ENCODE measurements around the gene DCC. TPM values are rescaled to one million over a fixed set of nuclear protein-coding genes. Genes with fewer than 3 reads are reported as not detected.

Gene DCC
- total RNA-seq, 4 donors from 2014 or later, result 0.94 TPM; not detected in 3

DNA sequence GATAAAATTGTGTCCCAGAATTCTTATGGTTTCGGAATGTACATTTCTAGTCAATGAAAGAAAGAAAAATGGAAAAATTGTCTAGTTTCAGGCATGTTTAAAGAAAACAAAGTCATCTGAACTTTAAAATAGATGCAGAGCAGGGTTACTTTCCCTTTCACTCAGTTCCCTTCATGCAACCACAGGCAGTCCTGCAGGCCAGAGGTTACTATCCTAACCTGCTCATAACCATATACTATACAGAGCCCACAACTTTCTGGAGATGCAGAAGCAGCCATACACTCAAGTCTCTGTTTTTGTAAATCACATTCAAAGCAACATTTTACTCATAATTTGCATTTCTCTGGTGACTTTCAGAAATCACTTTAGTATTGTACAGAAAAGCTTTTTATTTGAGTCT is 1194.2 kb downstream of the DCC start:
- Histone ChIP-seq H3K4me1 (no peaks in the 10 kb centered on the region), H3K36me3 (no peaks in the 10 kb centered on the region), H3K27ac (no peak overlapping the region), H3K9me3 (no peaks in the 10 kb centered on the region), H3K4me3 (replicated peaks in 1 of 3) (no peak overlapping the region), H3K27me3 (no peaks in the 10 kb centered on the region)
- DNase-seq, result no peak
- 93 to 95% methylated on average over 1 of the region's 1 CpG for WGBS, 2 donors
- TF ChIP-seq, protein P1, sequence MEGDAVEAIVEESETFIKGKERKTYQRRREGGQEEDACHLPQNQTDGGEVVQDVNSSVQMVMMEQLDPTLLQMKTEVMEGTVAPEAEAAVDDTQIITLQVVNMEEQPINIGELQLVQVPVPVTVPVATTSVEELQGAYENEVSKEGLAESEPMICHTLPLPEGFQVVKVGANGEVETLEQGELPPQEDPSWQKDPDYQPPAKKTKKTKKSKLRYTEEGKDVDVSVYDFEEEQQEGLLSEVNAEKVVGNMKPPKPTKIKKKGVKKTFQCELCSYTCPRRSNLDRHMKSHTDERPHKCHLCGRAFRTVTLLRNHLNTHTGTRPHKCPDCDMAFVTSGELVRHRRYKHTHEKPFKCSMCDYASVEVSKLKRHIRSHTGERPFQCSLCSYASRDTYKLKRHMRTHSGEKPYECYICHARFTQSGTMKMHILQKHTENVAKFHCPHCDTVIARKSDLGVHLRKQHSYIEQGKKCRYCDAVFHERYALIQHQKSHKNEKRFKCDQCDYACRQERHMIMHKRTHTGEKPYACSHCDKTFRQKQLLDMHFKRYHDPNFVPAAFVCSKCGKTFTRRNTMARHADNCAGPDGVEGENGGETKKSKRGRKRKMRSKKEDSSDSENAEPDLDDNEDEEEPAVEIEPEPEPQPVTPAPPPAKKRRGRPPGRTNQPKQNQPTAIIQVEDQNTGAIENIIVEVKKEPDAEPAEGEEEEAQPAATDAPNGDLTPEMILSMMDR (IDR thresholded peaks at IDR 0.05), result no peak
- TF ChIP-seq POLR2A (IDR thresholded peaks at IDR 0.05), result no peak
- intact Hi-C loops (cut with DNase I), result no loop called here

DNA sequence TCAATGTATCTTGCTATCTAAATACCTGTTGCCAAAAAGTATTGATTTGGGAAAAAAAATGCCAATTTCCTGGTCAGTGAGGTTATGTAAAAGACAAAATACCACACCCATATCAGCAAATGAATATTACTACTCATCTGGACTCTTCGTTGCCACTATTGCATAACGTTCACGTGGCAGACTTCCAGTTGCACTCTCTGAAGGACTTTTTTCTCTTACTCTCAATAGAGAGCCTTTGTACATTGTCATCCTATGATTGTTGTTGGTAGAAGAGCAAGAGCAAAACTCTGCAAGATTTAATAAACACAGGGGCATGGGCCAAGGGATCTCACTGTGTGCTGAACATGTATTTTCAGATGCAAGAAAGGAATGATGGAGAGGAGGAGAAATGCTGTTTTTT is 1194.7 kb downstream of the DCC start:
- Histone ChIP-seq H3K9me3 (no peaks in the 10 kb centered on the region), H3K27ac (no peak overlapping the region), H3K4me1 (no peaks in the 10 kb centered on the region), H3K27me3 (no peaks in the 10 kb centered on the region), H3K36me3 (no peaks in the 10 kb centered on the region), H3K4me3 (replicated peaks in 1 of 3) (no peak overlapping the region)
- TF ChIP-seq, protein P1 (IDR thresholded peaks at IDR 0.05), result no peak
- TF ChIP-seq POLR2A (IDR thresholded peaks at IDR 0.05), result no peak
- WGBS, 2 donors, result 23 to 26% methylated on average over 3 of the region's 3 CpGs
- intact Hi-C loops (cut with DNase I), result no loop called here
- DNase-seq, result peak; percentile 6 to 9

DNA sequence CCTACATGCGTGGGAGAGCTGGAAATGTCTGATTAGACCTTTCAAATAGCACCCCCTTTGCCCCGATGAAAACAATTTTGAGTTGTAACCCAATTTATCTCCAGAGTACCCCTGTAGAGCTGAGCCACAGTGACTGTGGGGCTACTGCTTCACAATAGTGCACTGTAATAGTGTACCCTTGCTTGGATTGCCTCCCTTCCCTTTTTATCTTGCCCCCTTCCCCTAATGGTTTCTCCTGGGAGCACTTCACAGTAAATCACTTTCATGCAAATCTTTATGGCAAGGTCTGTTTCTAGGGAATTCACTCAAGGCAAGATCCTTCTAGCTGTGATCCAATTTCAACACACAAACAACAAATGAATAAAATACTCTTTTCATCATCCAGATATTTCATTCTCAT is 1196.9 kb downstream of the DCC start:
- Histone ChIP-seq H3K4me1 (no peaks in the 10 kb centered on the region), H3K9me3 (no peaks in the 10 kb centered on the region), H3K27ac (no peak overlapping the region), H3K4me3 (replicated peaks in 1 of 3) (no peak overlapping the region), H3K36me3 (no peaks in the 10 kb centered on the region), H3K27me3 (no peaks in the 10 kb centered on the region)
- no peak for DNase-seq
- 91 to 93% methylated on average over 2 of the region's 2 CpGs for WGBS, 2 donors
- TF ChIP-seq POLR2A (IDR thresholded peaks at IDR 0.05), result no peak
- TF ChIP-seq, protein P1 (IDR thresholded peaks at IDR 0.05), result no peak
- intact Hi-C loops (cut with DNase I), result no loop called here

DNA sequence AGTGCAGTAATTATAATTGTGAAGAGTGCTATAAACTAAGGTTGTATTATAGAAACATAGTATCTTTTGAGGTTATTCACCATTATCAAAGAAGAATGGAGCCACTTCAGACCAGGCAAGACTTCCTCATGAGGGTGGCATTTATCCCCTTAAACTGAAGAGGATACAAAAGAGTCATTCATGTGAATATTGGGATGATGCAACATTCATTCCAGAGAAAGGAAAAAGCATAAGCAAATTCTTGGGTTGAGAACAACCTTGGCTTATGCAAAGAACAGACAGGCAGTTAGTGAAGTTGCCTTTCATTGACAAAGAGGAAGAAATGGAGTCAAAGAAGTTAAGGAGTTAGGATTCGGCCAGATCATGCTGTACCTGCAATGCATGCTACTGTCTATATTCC is 1201.9 kb downstream of the DCC start:
- intact Hi-C loops (cut with DNase I), result no loop called here
- H3K9me3 ChIP-seq, result no peaks in the 10 kb centered on the region
- H3K36me3 ChIP-seq, result no peaks in the 10 kb centered on the region
- DNase-seq, result no peak
- WGBS, 2 donors, result 91 to 93% methylated on average over 1 of the region's 1 CpG
- H3K27me3 ChIP-seq, result no peaks in the 10 kb centered on the region
- H3K4me1 ChIP-seq, result no peaks in the 10 kb centered on the region
- TF ChIP-seq POLR2A (IDR thresholded peaks at IDR 0.05), result no peak
- TF ChIP-seq, protein P1 (IDR thresholded peaks at IDR 0.05), result no peak
- no peak overlapping the region for H3K27ac ChIP-seq
- no peak overlapping the region for H3K4me3 ChIP-seq (replicated peaks in 1 of 3)

DNA sequence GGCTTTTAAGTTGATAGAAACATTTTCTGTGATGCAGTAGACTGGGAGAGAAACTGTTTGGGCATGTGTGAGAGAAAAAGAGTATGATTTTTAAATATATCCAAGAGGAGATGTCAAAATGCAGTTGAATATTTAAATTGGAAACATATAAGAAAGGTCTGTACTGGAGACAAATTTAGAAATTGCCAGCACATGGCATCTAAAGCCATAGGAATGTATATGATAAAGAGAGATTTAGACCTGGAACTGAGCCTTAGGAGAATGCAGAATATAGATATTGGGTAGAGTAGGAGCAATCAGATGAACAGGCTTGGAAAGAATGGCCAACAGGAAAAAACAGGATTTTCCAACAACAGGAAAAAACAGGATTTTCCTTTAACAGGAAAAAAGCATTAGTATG is 1203.7 kb downstream of the DCC start:
- Histone ChIP-seq H3K4me1 (no peaks in the 10 kb centered on the region), H3K27ac (no peak overlapping the region), H3K9me3 (no peaks in the 10 kb centered on the region), H3K4me3 (replicated peaks in 1 of 3) (no peak overlapping the region), H3K27me3 (no peaks in the 10 kb centered on the region), H3K36me3 (no peaks in the 10 kb centered on the region)
- intact Hi-C loops (cut with DNase I), result no loop called here
- DNase-seq, result no peak
- TF ChIP-seq POLR2A (IDR thresholded peaks at IDR 0.05), result no peak
- TF ChIP-seq, protein P1 (IDR thresholded peaks at IDR 0.05), result no peak

Data from thyroid gland (tissue), 4 donors.